ENCODE results near the gene FAM163B.

The FAM163B gene

DNA sequence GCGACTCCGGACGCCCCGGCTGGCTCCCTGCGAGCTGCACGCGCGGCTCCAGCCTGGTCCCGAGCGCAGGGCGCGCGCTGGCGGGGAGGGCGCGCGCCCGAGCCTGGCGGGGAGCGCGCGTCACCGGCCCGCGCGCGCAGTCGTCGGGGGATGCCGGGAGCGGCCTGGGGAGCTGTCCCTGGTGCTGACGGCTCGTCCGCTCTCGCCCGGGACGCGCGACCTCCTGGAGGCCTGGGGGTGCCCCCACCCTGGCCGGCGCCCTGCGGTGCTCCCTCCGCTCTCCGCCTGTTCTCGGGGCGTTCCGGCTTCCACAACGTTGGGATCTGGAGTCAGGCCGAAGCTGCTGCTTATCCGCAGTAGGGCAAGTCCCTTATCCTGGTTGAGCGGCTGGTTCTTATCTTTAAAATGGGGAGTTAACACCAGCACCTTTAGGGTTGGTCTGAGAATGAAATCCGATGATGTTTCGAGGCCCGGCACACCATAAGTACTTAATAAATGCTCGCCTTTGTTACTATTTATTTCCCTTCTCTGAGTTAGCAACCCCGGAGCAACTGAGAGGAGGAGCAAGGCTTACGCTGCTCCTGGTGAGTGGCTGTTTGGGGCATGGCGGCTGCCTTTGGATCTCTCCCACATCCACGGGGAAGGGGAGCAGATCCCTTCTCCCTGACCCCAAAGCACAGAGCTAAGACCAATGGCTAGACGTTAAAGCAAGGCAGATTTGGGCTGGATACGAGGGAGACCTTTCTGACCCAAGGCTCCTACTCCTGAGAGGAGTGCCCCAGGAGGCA lies at the start of gene FAM163B:
Gene FAM163B, minus strand, starts transcription at position 79 of the 788 bp plus-strand sequence. CDS start 29,166 bp downstream, outside the sequence.
- Histone ChIP-seq H3K36me3 (ENCODE audit: control insufficient read depth, insufficient read depth, low read length) (no peaks in the 10 kb centered on the region), H3K27me3 (ENCODE audit: control insufficient read depth, insufficient read depth, low read length) (peaks cover 5% of the 10 kb centered on the region; the same call in 1 of the 2 replicates), H3K4me3 (ENCODE audit: low read length) (peak within 1 kb of the TSS; percentile 34; the same call in 1 of the 2 replicates), H3K27ac (ENCODE audit: low read length) (no peak within 1 kb of the TSS), H3K4me1 (ENCODE audit: control insufficient read depth, insufficient read depth, low read length) (no peaks in the 10 kb centered on the region), H3K9me3 (ENCODE audit: control insufficient read depth, insufficient read depth, low read length) (no peaks in the 10 kb centered on the region)
- no CpG with 5 or more reads among the region's 61 CpGs for WGBS (ENCODE audit: insufficient coverage, insufficient read length)
- DNase-seq (ENCODE audit: low read depth, low spot score): no peak

DNA sequence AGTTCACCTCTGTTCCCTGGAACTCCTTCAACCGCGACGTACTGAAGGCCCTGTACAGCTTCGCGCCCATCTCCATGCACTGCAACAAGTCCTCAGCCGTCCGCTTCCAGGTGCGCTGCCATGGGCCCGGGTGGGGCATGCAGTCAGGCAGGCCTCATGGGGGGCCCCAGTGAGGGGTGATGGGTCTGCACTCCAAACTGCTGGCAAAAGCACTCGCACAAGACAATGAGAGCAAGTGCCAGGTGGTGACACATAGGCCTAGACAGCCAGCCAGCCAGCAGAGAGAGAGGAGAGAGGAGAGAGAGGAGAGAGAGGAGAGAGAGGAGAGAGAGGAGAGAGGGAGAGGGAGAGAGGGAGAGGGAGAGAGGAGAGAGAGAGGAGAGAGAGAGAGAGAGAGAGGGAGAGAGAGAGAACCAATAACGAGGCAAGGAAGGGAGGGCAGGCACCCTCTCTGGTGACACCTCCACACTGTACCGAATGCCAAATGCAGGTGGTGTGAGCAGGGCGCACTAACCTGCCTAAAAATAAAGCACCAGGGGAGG lies 48.0 kb upstream of the FAM163B start:
- Histone ChIP-seq H3K9me3 (ENCODE audit: control insufficient read depth, insufficient read depth, low read length) (no peaks in the 10 kb centered on the region), H3K27me3 (ENCODE audit: control insufficient read depth, insufficient read depth, low read length) (peaks cover 2% of the 10 kb centered on the region; the same call in 1 of the 2 replicates), H3K27ac (ENCODE audit: low read length) (no peak overlapping the region), H3K36me3 (ENCODE audit: control insufficient read depth, insufficient read depth, low read length) (no peaks in the 10 kb centered on the region), H3K4me3 (ENCODE audit: low read length) (no peak overlapping the region), H3K4me1 (ENCODE audit: control insufficient read depth, insufficient read depth, low read length) (peaks cover 3% of the 10 kb centered on the region; the same call in 1 of the 2 replicates)
- WGBS (ENCODE audit: insufficient coverage, insufficient read length): no CpG with 5 or more reads among the region's 13 CpGs
- no peak for DNase-seq (ENCODE audit: low read depth, low spot score)

DNA sequence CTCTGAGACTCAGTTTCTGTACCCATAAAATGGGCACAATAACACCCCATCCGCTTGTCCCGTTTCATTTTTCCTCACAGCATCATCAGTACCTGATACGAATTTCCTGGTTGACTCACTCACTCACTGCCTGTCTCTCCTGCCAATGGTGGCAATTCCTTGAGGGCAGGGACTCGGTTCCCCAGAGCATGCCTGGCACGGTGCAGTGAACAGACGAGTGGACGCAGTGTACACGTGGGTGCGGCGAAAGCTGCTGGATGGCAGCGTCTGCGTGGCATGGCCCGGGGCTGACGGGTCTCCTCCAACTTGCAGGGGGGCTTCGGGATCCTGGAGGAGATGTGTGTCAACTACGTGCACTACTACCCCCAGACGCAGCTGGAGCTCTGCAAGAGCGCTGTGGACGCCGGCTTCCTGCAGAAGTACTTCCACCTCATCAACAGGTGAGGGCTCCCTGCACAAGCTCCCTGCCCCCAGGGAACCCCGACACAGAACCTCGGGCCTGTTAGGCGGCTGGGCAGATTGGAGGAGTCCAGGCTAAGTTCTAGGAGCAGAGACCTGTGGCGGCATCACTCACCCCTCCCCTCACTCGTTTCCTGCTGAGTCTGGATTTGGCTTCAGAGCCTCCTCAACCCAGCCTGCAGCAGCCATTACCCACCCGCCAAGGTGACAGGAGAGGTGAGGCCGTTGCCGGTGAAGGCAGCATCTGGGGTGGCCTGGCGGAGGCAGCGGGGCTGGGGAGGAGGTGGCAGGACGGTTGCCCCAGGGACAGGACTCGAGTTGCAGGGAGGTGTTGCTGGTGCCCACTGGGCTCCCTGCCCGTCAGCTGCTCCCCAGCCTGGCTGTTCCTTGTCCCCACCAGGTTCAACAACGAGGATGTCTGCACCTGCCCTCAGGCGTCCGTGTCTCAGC lies 47.3 kb upstream of the FAM163B start:
- DNase-seq (ENCODE audit: low read depth, low spot score): no peak
- no peak overlapping the region for H3K4me3 ChIP-seq (ENCODE audit: low read length)
- peaks cover 2% of the 10 kb centered on the region; the same call in 1 of the 2 replicates for H3K27me3 ChIP-seq (ENCODE audit: control insufficient read depth, insufficient read depth, low read length)
- H3K9me3 ChIP-seq (ENCODE audit: control insufficient read depth, insufficient read depth, low read length): no peaks in the 10 kb centered on the region
- no peak overlapping the region for H3K27ac ChIP-seq (ENCODE audit: low read length)
- peaks cover 3% of the 10 kb centered on the region; the same call in 1 of the 2 replicates for H3K4me1 ChIP-seq (ENCODE audit: control insufficient read depth, insufficient read depth, low read length)
- H3K36me3 ChIP-seq (ENCODE audit: control insufficient read depth, insufficient read depth, low read length): no peaks in the 10 kb centered on the region
- no CpG with 5 or more reads among the region's 36 CpGs for WGBS (ENCODE audit: insufficient coverage, insufficient read length)

DNA sequence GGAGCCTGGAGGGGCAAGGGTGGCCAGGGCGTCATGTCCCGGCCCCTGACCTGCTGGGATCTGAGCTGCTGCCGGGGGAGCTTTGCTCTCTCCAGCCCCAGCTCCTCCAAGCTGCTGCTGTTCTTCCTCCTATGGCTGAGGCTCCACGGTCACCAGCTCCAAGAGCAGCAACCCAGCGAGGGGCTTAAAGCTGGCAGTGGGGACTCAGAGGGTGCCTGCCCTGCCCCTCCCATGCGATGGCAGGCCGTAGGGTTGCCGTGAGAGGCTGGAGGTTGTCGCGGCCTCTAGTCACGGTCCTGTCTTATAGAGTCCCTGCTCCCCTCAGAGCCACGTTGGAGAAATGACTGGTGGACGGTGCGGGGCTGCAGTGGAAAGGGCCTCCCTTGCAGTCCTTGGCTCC lies 46.5 kb upstream of the FAM163B start:
- no peaks in the 10 kb centered on the region for H3K9me3 ChIP-seq (ENCODE audit: control insufficient read depth, insufficient read depth, low read length)
- WGBS (ENCODE audit: insufficient coverage, insufficient read length): no CpG with 5 or more reads among the region's 14 CpGs
- no peak overlapping the region for H3K4me3 ChIP-seq (ENCODE audit: low read length)
- H3K27ac ChIP-seq (ENCODE audit: low read length): no peak overlapping the region
- H3K27me3 ChIP-seq (ENCODE audit: control insufficient read depth, insufficient read depth, low read length): peaks cover 2% of the 10 kb centered on the region; the same call in 1 of the 2 replicates
- H3K36me3 ChIP-seq (ENCODE audit: control insufficient read depth, insufficient read depth, low read length): no peaks in the 10 kb centered on the region
- H3K4me1 ChIP-seq (ENCODE audit: control insufficient read depth, insufficient read depth, low read length): peaks cover 3% of the 10 kb centered on the region; the same call in 1 of the 2 replicates
- DNase-seq (ENCODE audit: low read depth, low spot score): no peak

DNA sequence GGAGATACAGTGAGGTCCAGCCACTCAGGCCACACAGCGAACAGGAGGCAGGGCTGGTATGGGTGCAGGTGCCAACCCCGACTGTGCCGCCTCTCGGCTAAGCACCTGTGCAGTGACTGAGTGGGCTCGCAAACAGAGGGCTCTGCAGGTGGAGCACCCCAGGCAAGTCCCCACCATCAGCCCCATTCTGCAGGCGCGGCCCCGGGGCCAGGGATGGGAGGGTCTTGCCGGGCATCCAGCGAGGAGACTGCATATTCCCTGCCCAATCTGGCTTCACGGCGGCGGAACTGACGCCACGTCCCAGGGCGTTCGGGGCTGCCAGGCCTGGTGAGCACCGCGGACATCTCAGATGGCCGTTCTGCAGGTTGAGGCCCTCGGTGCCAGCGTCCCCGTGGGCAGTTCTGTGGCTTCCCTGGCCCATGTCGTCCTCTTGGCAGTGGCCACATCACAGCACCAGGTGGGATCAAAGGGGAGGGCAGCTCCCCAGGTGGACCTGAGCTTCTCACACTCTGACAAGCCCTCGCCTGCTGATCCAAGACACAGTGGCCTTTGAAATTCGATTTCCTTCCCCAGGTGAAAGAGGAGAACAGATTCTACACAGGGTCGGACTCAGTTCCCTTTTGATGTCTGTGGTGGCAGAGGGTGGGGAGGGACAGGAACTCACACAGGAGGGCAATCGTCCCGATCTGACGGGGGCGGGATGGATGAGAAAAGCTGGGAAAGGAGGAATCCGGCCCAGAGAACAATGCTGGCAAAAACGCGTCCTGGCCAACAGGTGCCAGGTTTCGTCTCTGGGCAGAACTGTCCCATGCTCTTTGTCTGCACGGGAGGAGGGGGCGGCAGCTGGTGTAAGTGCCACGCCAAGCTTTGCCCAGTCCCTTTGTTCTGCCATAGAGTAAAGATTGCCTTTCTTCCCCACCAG lies 45.8 kb upstream of the FAM163B start:
- Histone ChIP-seq H3K36me3 (ENCODE audit: control insufficient read depth, insufficient read depth, low read length) (no peaks in the 10 kb centered on the region), H3K27me3 (ENCODE audit: control insufficient read depth, insufficient read depth, low read length) (peaks cover 2% of the 10 kb centered on the region; the same call in 1 of the 2 replicates)
- no CpG with 5 or more reads among the region's 38 CpGs for WGBS (ENCODE audit: insufficient coverage, insufficient read length)

DNA sequence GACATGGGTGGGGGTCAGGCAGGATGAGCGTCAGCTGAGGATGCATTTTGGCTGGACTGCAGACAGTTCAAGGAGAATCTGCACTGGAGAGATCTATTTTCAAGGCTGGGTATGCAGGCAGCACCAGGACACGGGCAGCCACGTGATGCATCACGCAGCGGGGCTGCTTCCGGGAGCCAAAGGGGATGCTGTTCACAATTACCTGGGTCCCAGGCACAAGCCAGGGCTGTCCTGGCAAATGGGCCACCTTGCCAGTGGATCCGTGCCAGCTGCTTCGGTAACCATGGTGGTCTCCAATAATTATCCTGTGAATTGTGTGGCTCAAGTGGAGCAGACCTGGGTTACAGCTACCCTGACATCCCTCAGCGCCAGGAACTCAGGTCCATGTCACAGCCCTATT lies 44.4 kb upstream of the FAM163B start:
- no peaks in the 10 kb centered on the region; the same call in 1 of the 2 replicates for H3K4me1 ChIP-seq (ENCODE audit: control insufficient read depth, insufficient read depth, low read length)
- H3K9me3 ChIP-seq (ENCODE audit: control insufficient read depth, insufficient read depth, low read length): no peaks in the 10 kb centered on the region
- no peaks in the 10 kb centered on the region for H3K27me3 ChIP-seq (ENCODE audit: control insufficient read depth, insufficient read depth, low read length)
- DNase-seq (ENCODE audit: low read depth, low spot score): no peak
- WGBS (ENCODE audit: insufficient coverage, insufficient read length): no CpG with 5 or more reads among the region's 9 CpGs
- H3K36me3 ChIP-seq (ENCODE audit: control insufficient read depth, insufficient read depth, low read length): no peaks in the 10 kb centered on the region
- no peak overlapping the region for H3K27ac ChIP-seq (ENCODE audit: low read length)
- no peak overlapping the region for H3K4me3 ChIP-seq (ENCODE audit: low read length)

More for the DNA sequence above, 45.8 kb upstream of the FAM163B start:
- H3K4me3 ChIP-seq (ENCODE audit: low read length): no peak overlapping the region
- no peak overlapping the region for H3K27ac ChIP-seq (ENCODE audit: low read length)
- H3K9me3 ChIP-seq (ENCODE audit: control insufficient read depth, insufficient read depth, low read length): no peaks in the 10 kb centered on the region
- no peak for DNase-seq (ENCODE audit: low read depth, low spot score)
- peaks cover 3% of the 10 kb centered on the region; the same call in 1 of the 2 replicates for H3K4me1 ChIP-seq (ENCODE audit: control insufficient read depth, insufficient read depth, low read length)

DNA sequence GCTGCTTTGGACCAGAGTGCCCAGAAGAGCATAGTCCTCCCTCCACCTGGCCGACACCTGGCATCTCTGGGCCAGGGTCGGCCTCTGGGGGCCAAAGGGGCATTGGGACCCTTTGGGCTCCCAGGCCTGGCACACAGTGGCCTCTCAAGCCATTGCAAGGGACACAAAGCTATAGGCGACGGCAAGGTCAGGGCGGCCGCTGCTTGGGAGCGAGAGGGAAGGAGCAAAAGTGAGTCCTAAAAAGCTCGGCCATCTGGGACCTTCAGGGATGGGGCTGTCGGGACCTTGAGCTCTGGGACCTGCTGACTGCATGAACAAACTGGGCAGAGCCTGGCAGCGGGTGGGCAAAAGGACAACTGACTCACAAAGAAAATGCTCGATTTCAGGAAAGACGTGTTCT lies 40.8 kb upstream of the FAM163B start:
- no peaks in the 10 kb centered on the region for H3K27me3 ChIP-seq (ENCODE audit: control insufficient read depth, insufficient read depth, low read length)
- H3K27ac ChIP-seq (ENCODE audit: low read length): no peak overlapping the region
- H3K4me1 ChIP-seq (ENCODE audit: control insufficient read depth, insufficient read depth, low read length): no peaks in the 10 kb centered on the region
- no peak overlapping the region for H3K4me3 ChIP-seq (ENCODE audit: low read length)
- no peaks in the 10 kb centered on the region for H3K9me3 ChIP-seq (ENCODE audit: control insufficient read depth, insufficient read depth, low read length)
- no CpG with 5 or more reads among the region's 12 CpGs for WGBS (ENCODE audit: insufficient coverage, insufficient read length)
- no peak for DNase-seq (ENCODE audit: low read depth, low spot score)
- no peaks in the 10 kb centered on the region for H3K36me3 ChIP-seq (ENCODE audit: control insufficient read depth, insufficient read depth, low read length)

DNA sequence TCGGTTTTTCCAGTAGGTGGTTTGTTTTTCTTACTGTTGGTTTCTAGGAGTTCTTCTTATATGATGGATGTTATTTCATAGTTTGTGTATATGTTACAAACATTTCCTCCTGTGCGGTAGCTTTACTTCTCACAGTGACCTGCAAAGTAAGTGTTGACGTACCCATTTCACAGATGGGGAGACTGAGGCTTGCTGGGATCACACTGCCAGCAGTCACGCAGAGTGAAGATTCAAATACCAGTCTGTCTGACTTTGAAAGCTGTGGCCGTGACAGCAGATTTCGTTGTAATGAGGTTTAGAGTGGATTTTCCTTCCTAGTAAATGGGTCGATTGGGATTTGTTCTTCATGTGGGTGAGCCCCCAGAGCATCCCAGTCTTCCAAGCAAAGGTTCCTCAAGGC lies 40.0 kb upstream of the FAM163B start:
- Histone ChIP-seq H3K27me3 (ENCODE audit: control insufficient read depth, insufficient read depth, low read length) (no peaks in the 10 kb centered on the region), H3K9me3 (ENCODE audit: control insufficient read depth, insufficient read depth, low read length) (no peaks in the 10 kb centered on the region), H3K36me3 (ENCODE audit: control insufficient read depth, insufficient read depth, low read length) (no peaks in the 10 kb centered on the region), H3K4me3 (ENCODE audit: low read length) (no peak overlapping the region), H3K27ac (ENCODE audit: low read length) (no peak overlapping the region), H3K4me1 (ENCODE audit: control insufficient read depth, insufficient read depth, low read length) (no peaks in the 10 kb centered on the region)
- WGBS (ENCODE audit: insufficient coverage, insufficient read length): no CpG with 5 or more reads among the region's 7 CpGs
- no peak for DNase-seq (ENCODE audit: low read depth, low spot score)

DNA sequence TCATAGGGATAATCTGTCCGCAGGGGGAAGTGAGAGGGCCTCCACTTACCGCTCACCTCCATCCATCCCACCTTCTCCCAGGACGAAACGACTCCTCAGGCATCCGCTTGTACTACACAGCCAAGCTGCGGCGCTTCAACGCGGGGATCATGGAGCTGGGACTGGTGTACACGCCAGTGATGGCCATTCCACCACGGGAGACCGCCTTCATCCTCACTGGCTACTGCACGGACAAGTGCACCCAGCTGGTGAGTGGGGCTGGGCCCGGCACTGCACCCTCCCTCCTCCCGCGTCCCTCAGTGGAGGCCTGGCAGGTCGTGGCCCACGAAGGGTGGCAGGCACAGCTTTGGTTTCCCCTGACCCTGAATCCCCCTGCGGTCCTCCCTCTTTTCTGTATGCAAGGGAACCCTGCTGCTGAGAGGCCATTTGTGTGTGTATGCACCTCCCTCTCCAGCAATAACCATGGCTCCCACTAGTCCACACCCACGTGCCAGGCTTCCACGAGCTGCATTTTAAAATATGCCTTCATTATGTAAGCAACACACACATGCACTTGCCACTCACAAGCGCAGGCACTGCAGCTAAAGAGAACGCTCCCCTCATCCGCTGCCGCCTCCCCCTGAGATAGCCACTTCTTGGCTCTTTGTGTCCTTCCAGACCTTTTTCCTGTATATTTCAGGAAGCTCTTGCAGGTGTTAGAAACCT lies 38.7 kb upstream of the FAM163B start:
- H3K27me3 ChIP-seq (ENCODE audit: control insufficient read depth, insufficient read depth, low read length): no peaks in the 10 kb centered on the region
- no peak overlapping the region for H3K27ac ChIP-seq (ENCODE audit: low read length)
- H3K36me3 ChIP-seq (ENCODE audit: control insufficient read depth, insufficient read depth, low read length): no peaks in the 10 kb centered on the region

More for the DNA sequence above, 38.7 kb upstream of the FAM163B start:
- DNase-seq (ENCODE audit: low read depth, low spot score): no peak
- no peaks in the 10 kb centered on the region for H3K4me1 ChIP-seq (ENCODE audit: control insufficient read depth, insufficient read depth, low read length)
- no peak overlapping the region for H3K4me3 ChIP-seq (ENCODE audit: low read length)
- no CpG with 5 or more reads among the region's 25 CpGs for WGBS (ENCODE audit: insufficient coverage, insufficient read length)
- no peaks in the 10 kb centered on the region for H3K9me3 ChIP-seq (ENCODE audit: control insufficient read depth, insufficient read depth, low read length)
